Measurements from ENCODE around the gene SLC35B2. TPM values are rescaled to one million over a fixed set of nuclear protein-coding genes. Genes with fewer than 3 reads are reported as not detected.

Gene SLC35B2
- polyA plus RNA-seq, 3 donors, result 17.4 to 54.0 (median 30.6) TPM

- Mint-ChIP-seq H3K27ac (peak overlapping the region in 3 of 7 donors; percentile 69 to 88 (median 83)), H3K4me3 (no peak overlapping the region), H3K9me3 (peaks cover 0 to 1% (median 0%) of the 10 kb centered on the region in 7 donors), H3K27me3 (ENCODE audit: low read depth in 3 of 3) (peaks cover 0 to 6% (median 0%) of the 10 kb centered on the region in 3 donors), H3K4me1 (peaks cover 53% of the 10 kb centered on the region), H3K36me3 (peaks cover 17 to 29% of the 10 kb centered on the region in 2 donors)
- no peak overlapping the region for H2AFZ ChIP-seq (ENCODE audit: insufficient read depth, low read depth, low read length, poor library complexity, severe bottlenecking)
- H3K9me3 ChIP-seq (replicated peaks in 1 of 2; ENCODE audit: control insufficient read depth in 1 of 2, insufficient read depth in 1 of 2, low read length in 2 of 2), result no peaks in the 10 kb centered on the region
- peaks cover 5 to 14% of the 10 kb centered on the region in 2 donors for H3K36me3 ChIP-seq (replicated peaks in 1 of 2; ENCODE audit: control insufficient read depth in 1 of 2, insufficient read depth in 2 of 2, low read length in 2 of 2)
- no peak for DNase-seq
- H4K20me1 ChIP-seq (ENCODE audit: insufficient read depth, low read length), result no peaks in the 10 kb centered on the region
- no peak overlapping the region for H3K4me2 ChIP-seq (replicated peaks; ENCODE audit: extremely low read depth, low read length, poor library complexity, severe bottlenecking)
- intact Hi-C loops (cut with micrococcal nuclease), result loop anchor here (5.0 kb wide), 1 partner anchor 62 kb away; no protein-coding TSS in a partner anchor
- TF ChIP-seq CTCF (IDR thresholded peaks at IDR 0.05), result peak; percentile 23
- H3K27me3 ChIP-seq (ENCODE audit: control insufficient read depth in 2 of 2, insufficient read depth in 2 of 2, low read length in 2 of 2), result no peaks in the 10 kb centered on the region
- H3K9ac ChIP-seq (ENCODE audit: insufficient read depth, low read length, poor library complexity, severe bottlenecking), result no peak overlapping the region
- H3K4me3 ChIP-seq (replicated peaks in 1 of 3; ENCODE audit: low read depth in 2 of 3, low read length in 3 of 3), result no peak overlapping the region
- no peak overlapping the region for H3K27ac ChIP-seq (ENCODE audit: low read depth in 1 of 2, low read length in 2 of 2)
- peaks cover 32 to 35% of the 10 kb centered on the region in 2 donors for H3K4me1 ChIP-seq (ENCODE audit: control insufficient read depth in 1 of 2, insufficient read depth in 2 of 2, low read length in 2 of 2)
- whole genome bisulfite sequencing (ENCODE audit: insufficient coverage), result 69% methylated on average over 4 of the region's 5 CpGs
- H3K79me2 ChIP-seq (ENCODE audit: insufficient read depth, low read length), result no peaks in the 10 kb centered on the region
These were observed 23.0 kb downstream of the SLC35B2 start for GRCh38 chr6:44234101-44235025.

DNA sequence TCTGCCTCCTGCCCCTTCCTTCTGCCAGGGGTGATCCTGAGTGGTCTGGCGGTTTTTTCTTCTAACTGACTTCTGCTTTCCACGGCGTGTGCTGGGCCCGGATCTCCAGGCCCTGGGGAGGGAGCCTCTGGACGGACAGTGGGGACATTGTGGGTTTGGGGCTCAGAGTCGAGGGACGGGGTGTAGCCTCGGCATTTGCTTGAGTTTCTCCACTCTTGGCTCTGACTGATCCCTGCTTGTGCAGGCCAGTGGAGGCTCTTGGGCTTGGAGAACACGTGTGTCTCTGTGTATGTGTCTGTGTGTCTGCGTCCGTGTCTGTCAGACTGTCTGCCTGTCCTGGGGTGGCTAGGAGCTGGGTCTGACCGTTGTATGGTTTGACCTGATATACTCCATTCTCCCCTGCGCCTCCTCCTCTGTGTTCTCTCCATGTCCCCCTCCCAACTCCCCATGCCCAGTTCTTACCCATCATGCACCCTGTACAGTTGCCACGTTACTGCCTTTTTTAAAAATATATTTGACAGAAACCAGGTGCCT lies 23.7 kb downstream of the SLC35B2 start:
- peaks cover 54% of the 10 kb centered on the region for H3K4me1 Mint-ChIP-seq
- H3K9me3 Mint-ChIP-seq, result peaks cover 0 to 1% (median 0%) of the 10 kb centered on the region in 7 donors
- no peaks in the 10 kb centered on the region for H3K79me2 ChIP-seq (ENCODE audit: insufficient read depth, low read length)
- peak overlapping the region in 5 of 7 donors; percentile 29 to 88 (median 69) for H3K27ac Mint-ChIP-seq
- H3K9ac ChIP-seq (ENCODE audit: insufficient read depth, low read length, poor library complexity, severe bottlenecking), result no peak overlapping the region
- peak in 1 of 3 donors; percentile 47 for DNase-seq
- H3K4me3 ChIP-seq (replicated peaks in 1 of 3; ENCODE audit: low read depth in 2 of 3, low read length in 3 of 3), result no peak overlapping the region
- H3K27ac ChIP-seq (ENCODE audit: low read depth in 1 of 2, low read length in 2 of 2), result peak overlapping the region in 1 of 2 donors; percentile 1
- H3K27me3 Mint-ChIP-seq (ENCODE audit: low read depth in 3 of 3), result peaks cover 0 to 5% (median 0%) of the 10 kb centered on the region in 3 donors
- H3K27me3 ChIP-seq (ENCODE audit: control insufficient read depth in 2 of 2, insufficient read depth in 2 of 2, low read length in 2 of 2), result no peaks in the 10 kb centered on the region
- peak overlapping the region; percentile 2 for H3K4me2 ChIP-seq (replicated peaks; ENCODE audit: extremely low read depth, low read length, poor library complexity, severe bottlenecking)
- H4K20me1 ChIP-seq (ENCODE audit: insufficient read depth, low read length), result no peaks in the 10 kb centered on the region
- H3K36me3 ChIP-seq (replicated peaks in 1 of 2; ENCODE audit: control insufficient read depth in 1 of 2, insufficient read depth in 2 of 2, low read length in 2 of 2), result peaks cover 5 to 14% of the 10 kb centered on the region in 2 donors
- H3K4me1 ChIP-seq (ENCODE audit: control insufficient read depth in 1 of 2, insufficient read depth in 2 of 2, low read length in 2 of 2), result peaks cover 32 to 35% of the 10 kb centered on the region in 2 donors
- peak overlapping the region in 1 of 2 donors; percentile 7 for H3K4me3 Mint-ChIP-seq
- intact Hi-C loops (cut with micrococcal nuclease), result no loop called here
- no peaks in the 10 kb centered on the region for H3K9me3 ChIP-seq (replicated peaks in 1 of 2; ENCODE audit: control insufficient read depth in 1 of 2, insufficient read depth in 1 of 2, low read length in 2 of 2)
- peaks cover 19 to 32% of the 10 kb centered on the region in 2 donors for H3K36me3 Mint-ChIP-seq
- H2AFZ ChIP-seq (ENCODE audit: insufficient read depth, low read depth, low read length, poor library complexity, severe bottlenecking), result peak overlapping the region; percentile 57
- 26% methylated on average over 9 of the region's 14 CpGs for WGBS (ENCODE audit: insufficient coverage)
- TF ChIP-seq CTCF (IDR thresholded peaks at IDR 0.05), result no peak

Data from CD14-positive monocyte (primary cell).